ENCODE data around the gene VCPKMT. TPM values are rescaled to one million over a fixed set of nuclear protein-coding genes. Genes with fewer than 3 reads are reported as not detected.
"Not testable (repeated sequence)": the region's sequence is repeated elsewhere in the genome, so short reads cannot be mapped to it uniquely, and the experiment has no call there.

Gene VCPKMT
- polyA plus RNA-seq, 1 experiment, result 7.7 TPM

- Histone ChIP-seq H3K27ac (ENCODE audit: low read depth, low read length) (peak overlapping the region; percentile 87), H3K9me3 (ENCODE audit: control insufficient read depth, insufficient read depth, low read length) (no peaks in the 10 kb centered on the region; the same call in 1 of the 2 replicates), H3K27me3 (ENCODE audit: control insufficient read depth, insufficient read depth, low read length) (no peaks in the 10 kb centered on the region), H3K4me3 (ENCODE audit: low read depth, low read length) (0 out of 2 replicates have a peak overlapping the region, but pooled peaks have one; percentile 1)
- POLR2A ChIA-PET, result interaction anchor here (0.6 kb wide), 1 partner anchor 222 kb away, joined by 3 read pairs; no protein-coding TSS in a partner anchor
- TF ChIP-seq CTCF (IDR thresholded peaks at IDR 0.05; ENCODE audit: low read depth, low read length), result no peak
- DNase-seq (ENCODE audit: low read depth, low spot score), result no peak
- CTCF ChIA-PET, result no interaction called here
These were observed 32.7 kb downstream of the VCPKMT start for GRCh38 chr14:50083467-50084337.

GRCh38 chr14:50082784-50083466, 33.4 kb downstream of the VCPKMT start:
- CTCF ChIA-PET, result no interaction called here
- Histone ChIP-seq H3K9me3 (ENCODE audit: control insufficient read depth, insufficient read depth, low read length) (no peaks in the 10 kb centered on the region; the same call in 1 of the 2 replicates), H3K27ac (ENCODE audit: low read depth, low read length) (peak overlapping the region; percentile 87), H3K4me3 (ENCODE audit: low read depth, low read length) (no peak overlapping the region), H3K27me3 (ENCODE audit: control insufficient read depth, insufficient read depth, low read length) (no peaks in the 10 kb centered on the region)
- no peak for TF ChIP-seq CTCF (IDR thresholded peaks at IDR 0.05; ENCODE audit: low read depth, low read length)
- POLR2A ChIA-PET, result no interaction called here
- peak; percentile 50 for DNase-seq (ENCODE audit: low read depth, low spot score)

GRCh38 chr14:50082308-50082742, 34.0 kb downstream of the VCPKMT start:
- CTCF ChIA-PET, result interaction anchor here (0.7 kb wide), 1 partner anchor 217 kb away, joined by 4 read pairs; no protein-coding TSS in a partner anchor
- H3K27me3 ChIP-seq (ENCODE audit: control insufficient read depth, insufficient read depth, low read length), result no peaks in the 10 kb centered on the region
- POLR2A ChIA-PET, result no interaction called here
- no peak for TF ChIP-seq CTCF (IDR thresholded peaks at IDR 0.05; ENCODE audit: low read depth, low read length)
- H3K9me3 ChIP-seq (ENCODE audit: control insufficient read depth, insufficient read depth, low read length), result no peaks in the 10 kb centered on the region; the same call in 1 of the 2 replicates
- no peak overlapping the region for H3K27ac ChIP-seq (ENCODE audit: low read depth, low read length)
- H3K4me3 ChIP-seq (ENCODE audit: low read depth, low read length), result no peak overlapping the region
- DNase-seq (ENCODE audit: low read depth, low spot score), result no peak

- POLR2A ChIA-PET; H3K27me3 ChIP-seq (ENCODE audit: control insufficient read depth, insufficient read depth, low read length); H3K27ac ChIP-seq (ENCODE audit: low read depth, low read length); H3K9me3 ChIP-seq (ENCODE audit: control insufficient read depth, insufficient read depth, low read length); H3K4me3 ChIP-seq (ENCODE audit: low read depth, low read length); DNase-seq (ENCODE audit: low read depth, low spot score); CTCF ChIA-PET: not testable (repeated sequence)
These were observed 37.3 kb downstream of the VCPKMT start for GRCh38 chr14:50079103-50079502.

- DNase-seq (ENCODE audit: low read depth, low spot score); CTCF ChIA-PET; POLR2A ChIA-PET; H3K27me3 ChIP-seq (ENCODE audit: control insufficient read depth, insufficient read depth, low read length); H3K27ac ChIP-seq (ENCODE audit: low read depth, low read length); H3K9me3 ChIP-seq (ENCODE audit: control insufficient read depth, insufficient read depth, low read length); H3K4me3 ChIP-seq (ENCODE audit: low read depth, low read length): not testable (repeated sequence)
These were observed 42.7 kb downstream of the VCPKMT start for GRCh38 chr14:50073663-50074062.

GRCh38 chr14:50072395-50072794, 44.0 kb downstream of the VCPKMT start:
- Histone ChIP-seq H3K27ac (ENCODE audit: low read depth, low read length) (no peak overlapping the region), H3K9me3 (ENCODE audit: control insufficient read depth, insufficient read depth, low read length) (no peaks in the 10 kb centered on the region), H3K4me3 (ENCODE audit: low read depth, low read length) (no peak overlapping the region), H3K27me3 (ENCODE audit: control insufficient read depth, insufficient read depth, low read length) (no peaks in the 10 kb centered on the region)
- CTCF ChIA-PET, result no interaction called here
- no peak for TF ChIP-seq CTCF (IDR thresholded peaks at IDR 0.05; ENCODE audit: low read depth, low read length)
- POLR2A ChIA-PET, result no interaction called here
- DNase-seq (ENCODE audit: low read depth, low spot score), result no peak
